ENCODE measurements around the gene BPIFB2.
A peak's percentile ranks its signal among the peaks of the same experiment; 100 is the strongest.
"Not testable (repeated sequence)": the region's sequence is repeated elsewhere in the genome, so short reads cannot be mapped to it uniquely, and the experiment has no call there.

Gene BPIFB2

GRCh38 chr20:32970973-32971300, 36.6 kb upstream of the BPIFB2 start:
- no peak for DNase-seq (ENCODE audit: low read depth in 3 of 3)

GRCh38 chr20:32971703-32972161, 35.8 kb upstream of the BPIFB2 start:
- DNase-seq (ENCODE audit: low read depth in 3 of 3): no peak

- DNase-seq (ENCODE audit: low read depth in 3 of 3): peak in 2 of 3 donors; percentile 39 to 74
These were observed 35.1 kb upstream of the BPIFB2 start for GRCh38 chr20:32972181-32973076.

- DNase-seq (ENCODE audit: low read depth in 3 of 3): no peak
These were observed 34.3 kb upstream of the BPIFB2 start for GRCh38 chr20:32973077-32973717.

GRCh38 chr20:32974204-32975064, 33.1 kb upstream of the BPIFB2 start:
- not testable (repeated sequence) for DNase-seq (ENCODE audit: low read depth in 3 of 3)

- not testable (repeated sequence) for DNase-seq (ENCODE audit: low read depth in 3 of 3)
These were observed 32.4 kb upstream of the BPIFB2 start for GRCh38 chr20:32975121-32975520.

- no peak for DNase-seq (ENCODE audit: low read depth in 3 of 3)
These were observed 31.5 kb upstream of the BPIFB2 start for GRCh38 chr20:32975698-32976674.

GRCh38 chr20:32976746-32977145, 30.8 kb upstream of the BPIFB2 start:
- no peak for DNase-seq (ENCODE audit: low read depth in 3 of 3)

GRCh38 chr20:32977281-32978008, 30.1 kb upstream of the BPIFB2 start:
- no peak for DNase-seq (ENCODE audit: low read depth in 3 of 3)

- no peak for DNase-seq (ENCODE audit: low read depth in 3 of 3)
These were observed 29.5 kb upstream of the BPIFB2 start for GRCh38 chr20:32978009-32978335.

- no peak for DNase-seq (ENCODE audit: low read depth in 3 of 3)
These were observed 28.1 kb upstream of the BPIFB2 start for GRCh38 chr20:32979201-32979998.

- DNase-seq (ENCODE audit: low read depth in 3 of 3): no peak
These were observed 27.2 kb upstream of the BPIFB2 start for GRCh38 chr20:32980131-32980941.

- DNase-seq (ENCODE audit: low read depth in 3 of 3): no peak
These were observed 26.5 kb upstream of the BPIFB2 start for GRCh38 chr20:32980990-32981389.

- DNase-seq (ENCODE audit: low read depth in 3 of 3): no peak
These were observed 24.7 kb upstream of the BPIFB2 start for GRCh38 chr20:32982617-32983458.

GRCh38 chr20:32983459-32984112, 23.9 kb upstream of the BPIFB2 start:
- no peak for DNase-seq (ENCODE audit: low read depth in 3 of 3)

GRCh38 chr20:32984196-32984595, 23.3 kb upstream of the BPIFB2 start:
- DNase-seq (ENCODE audit: low read depth in 3 of 3): no peak

- DNase-seq (ENCODE audit: low read depth in 3 of 3): no peak
These were observed 22.7 kb upstream of the BPIFB2 start for GRCh38 chr20:32984631-32985354.
